ENCODE results near the gene POLR2L.

Gene POLR2L

GRCh38 chr11:808427-809286 lies 33.7 kb downstream of the POLR2L start:
- no peak for DNase-seq

GRCh38 chr11:804599-804964 lies 37.7 kb downstream of the POLR2L start:
- no peak for DNase-seq

GRCh38 chr11:803770-804598 lies 38.3 kb downstream of the POLR2L start:
- DNase-seq = peak; percentile 58

- no peak for DNase-seq
Observed at GRCh38 chr11:803467-803742, 38.9 kb downstream of the POLR2L start.

- DNase-seq = no peak
Observed at GRCh38 chr11:802693-803466, 39.4 kb downstream of the POLR2L start.

- DNase-seq = no peak
Observed at GRCh38 chr11:802018-802617, 40.2 kb downstream of the POLR2L start.

GRCh38 chr11:801097-801780 lies 41.1 kb downstream of the POLR2L start:
- DNase-seq = no peak

GRCh38 chr11:800473-800872 lies 41.9 kb downstream of the POLR2L start:
- DNase-seq = no peak

- DNase-seq = no peak
Observed at GRCh38 chr11:799641-800316, 42.5 kb downstream of the POLR2L start.

- no peak for DNase-seq
Observed at GRCh38 chr11:798093-798713, 44.1 kb downstream of the POLR2L start, which contains the start of gene SLC25A22. Gene SLC25A22, minus strand, starts transcription at chr11:798281. Its CDS starts 3,275 bp downstream, at chr11:795006.

- peak; percentile 61 for DNase-seq
Observed at GRCh38 chr11:797296-798092, 44.8 kb downstream of the POLR2L start.

- DNase-seq = no peak
Observed at GRCh38 chr11:796565-797295, 45.6 kb downstream of the POLR2L start.

GRCh38 chr11:795634-796564 lies 46.4 kb downstream of the POLR2L start:
- DNase-seq = peak; percentile 67

- no peak for DNase-seq
Observed at GRCh38 chr11:794766-795633, 47.3 kb downstream of the POLR2L start.

- DNase-seq = no peak
Observed at GRCh38 chr11:794013-794765, 48.1 kb downstream of the POLR2L start.

GRCh38 chr11:793556-793955 lies 48.8 kb downstream of the POLR2L start:
- no peak for DNase-seq

- peak; percentile 65 for DNase-seq
Observed at GRCh38 chr11:792873-793272, 49.5 kb downstream of the POLR2L start.

Measured in NCI-H510A (cell line).